Stimulated activated CD8-positive, alpha-beta memory T cell treated with anti-CD3 and anti-CD28 coated beads, Interleukin-4, amount 100 ng/mL, for 1 hour (primary cell): ENCODE measurements around the gene CTNNBL1.
"Not testable (repeated sequence)": the region's sequence is repeated elsewhere in the genome, so short reads cannot be mapped to it uniquely, and the experiment has no call there.

Source experiments
- DNase-seq, 2 donors: peaks; one replicate each; pipeline ENCODE4 v3.0.0-alpha.2; 2020; ENCODE audit warnings: low read depth in 2 of 2, low spot score in 1 of 2

CTNNBL1 gene

GRCh38 chr20:37849566-37849965 lies 155.7 kb downstream of the CTNNBL1 start:
- no peak for DNase-seq

- DNase-seq, result no peak
These were observed 156.3 kb downstream of the CTNNBL1 start for GRCh38 chr20:37850036-37850592.

- no peak for DNase-seq
These were observed 157.0 kb downstream of the CTNNBL1 start for GRCh38 chr20:37850724-37851355.

DNA sequence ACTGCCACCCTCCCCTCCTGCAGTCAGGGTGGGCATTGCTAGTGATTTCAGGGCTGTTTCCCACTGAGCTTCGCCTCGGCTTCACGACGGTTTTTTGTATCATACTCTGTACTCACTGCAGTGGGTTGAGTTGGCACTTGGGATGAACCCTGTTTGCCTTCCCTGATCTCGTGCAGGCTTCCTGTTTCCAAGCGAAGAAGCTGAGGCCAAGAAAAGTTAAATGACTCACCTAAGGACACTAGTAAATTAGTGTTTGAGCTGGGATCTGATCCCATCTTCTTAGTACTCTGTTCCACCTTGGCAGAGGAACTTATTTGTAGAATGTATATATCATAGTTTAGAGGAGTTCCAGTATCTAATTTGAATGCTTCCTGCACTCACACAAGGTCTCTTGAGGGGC lies 158.8 kb downstream of the CTNNBL1 start:
- DNase-seq, result no peak

DNA sequence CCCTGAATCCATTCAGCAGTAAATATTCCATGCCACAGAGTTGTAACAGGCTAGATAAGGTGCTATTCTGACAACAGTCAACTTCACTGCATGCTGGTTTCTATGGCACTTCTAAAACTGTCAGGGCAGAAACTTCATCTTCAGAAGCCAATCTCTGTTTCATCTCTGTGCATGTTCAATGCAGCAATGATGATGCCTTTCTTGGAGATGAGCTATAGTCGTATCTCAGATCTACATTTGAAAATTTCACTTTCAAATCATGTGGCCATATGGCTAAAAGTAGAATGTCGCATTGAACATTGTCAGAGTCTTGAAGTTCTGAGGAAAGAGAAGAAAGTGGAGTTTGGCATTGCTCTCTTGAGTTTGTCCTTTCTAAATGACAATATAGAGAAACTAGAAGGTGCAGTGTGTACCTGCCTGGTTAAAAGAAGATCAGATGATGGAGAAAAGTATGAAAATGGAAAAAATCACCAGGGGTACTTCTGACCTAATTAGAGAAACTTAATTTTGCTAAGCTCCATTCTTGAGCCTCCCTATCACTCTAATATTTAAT lies 160.1 kb downstream of the CTNNBL1 start:
- no peak for DNase-seq

GRCh38 chr20:37856034-37856433 lies 162.2 kb downstream of the CTNNBL1 start:
- DNase-seq, result not testable (repeated sequence)

GRCh38 chr20:37856932-37857660 lies 163.3 kb downstream of the CTNNBL1 start:
- no peak for DNase-seq

DNA sequence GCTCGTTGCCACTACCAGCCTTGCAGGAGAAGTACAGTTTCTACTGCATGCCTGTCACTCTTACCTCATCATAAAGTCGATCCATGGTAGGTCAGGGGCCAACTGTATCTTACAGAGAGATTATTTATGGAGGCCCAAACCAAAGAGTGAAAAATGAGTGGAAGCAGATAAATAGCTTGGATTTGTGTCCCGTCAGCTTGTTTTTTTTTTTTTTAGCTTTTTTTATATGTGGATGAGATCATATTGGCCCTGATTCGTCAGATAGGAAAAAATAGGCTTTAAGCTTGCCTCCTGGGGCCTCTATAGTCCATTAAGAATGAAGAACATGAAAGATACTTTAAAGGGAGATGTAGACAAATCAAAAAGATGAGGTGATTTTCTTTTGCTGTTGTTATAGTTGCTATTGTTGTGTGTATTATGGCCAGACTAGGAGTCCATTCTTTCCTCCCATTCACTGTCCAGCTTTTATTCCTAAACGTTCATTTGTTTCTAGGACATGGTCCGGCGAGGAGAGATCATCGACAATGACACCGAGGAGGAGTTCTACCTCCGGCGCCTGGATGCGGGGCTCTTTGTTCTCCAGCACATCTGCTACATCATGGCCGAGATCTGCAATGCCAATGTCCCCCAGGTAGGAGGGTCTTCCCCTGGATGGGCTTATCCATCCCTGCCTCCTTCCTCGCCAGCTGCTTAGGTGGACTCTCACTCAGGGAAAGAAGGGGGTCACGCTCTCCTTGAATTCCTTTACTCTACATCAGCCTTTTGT lies 165.8 kb downstream of the CTNNBL1 start:
- DNase-seq, result no peak

GRCh38 chr20:37863289-37863688 lies 169.5 kb downstream of the CTNNBL1 start:
- no peak for DNase-seq

GRCh38 chr20:37864298-37864697 lies 170.5 kb downstream of the CTNNBL1 start:
- no peak for DNase-seq

DNA sequence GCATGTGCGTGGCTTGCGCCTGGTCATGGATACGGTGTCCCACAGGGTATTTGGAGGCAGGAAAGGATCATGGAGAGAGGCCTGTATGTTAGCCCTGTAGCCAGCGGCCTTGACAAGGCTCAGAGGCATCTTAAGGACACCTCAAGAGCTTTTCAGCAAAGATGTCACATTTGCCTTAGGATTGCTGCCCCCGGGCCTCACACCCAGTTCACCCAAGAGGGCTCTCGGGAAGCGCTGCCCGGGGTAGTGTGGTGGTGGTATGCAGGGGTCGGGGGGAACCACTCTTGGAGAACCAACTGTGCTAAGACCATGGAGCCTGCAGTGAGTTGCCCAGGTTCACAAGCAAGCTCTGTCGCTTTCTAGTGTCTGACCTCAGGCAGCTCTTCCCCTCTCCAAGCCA lies 172.2 kb downstream of the CTNNBL1 start:
- no peak for DNase-seq

GRCh38 chr20:37867289-37868195 lies 173.7 kb downstream of the CTNNBL1 start:
- no peak for DNase-seq

DNA sequence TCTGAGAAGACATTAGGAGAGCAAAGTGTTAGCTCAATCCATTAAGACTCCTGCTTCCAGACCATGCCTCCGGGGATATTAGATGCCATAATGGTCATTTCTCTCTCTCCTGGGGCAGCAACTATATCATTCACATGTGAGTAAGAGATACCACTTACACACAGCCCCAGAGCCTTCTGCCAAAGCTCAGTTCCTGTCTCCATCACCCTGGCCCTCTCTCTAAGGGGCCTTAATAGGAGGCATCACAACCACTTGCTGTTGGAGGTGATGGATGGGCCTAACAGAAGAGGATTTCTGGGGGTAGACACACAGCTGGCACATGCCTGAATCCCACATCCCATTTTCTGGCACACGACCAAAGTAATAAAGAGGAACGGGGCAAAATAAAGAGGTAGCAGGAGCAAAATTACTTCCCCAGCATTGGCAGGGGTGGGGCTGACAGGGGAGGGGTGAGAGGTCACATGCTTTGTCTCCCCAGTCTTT lies 175.1 kb downstream of the CTNNBL1 start:
- DNase-seq, result no peak

- no peak for DNase-seq
These were observed 175.6 kb downstream of the CTNNBL1 start for GRCh38 chr20:37869334-37869861.

GRCh38 chr20:37870294-37870693 lies 176.5 kb downstream of the CTNNBL1 start:
- no peak for DNase-seq

DNA sequence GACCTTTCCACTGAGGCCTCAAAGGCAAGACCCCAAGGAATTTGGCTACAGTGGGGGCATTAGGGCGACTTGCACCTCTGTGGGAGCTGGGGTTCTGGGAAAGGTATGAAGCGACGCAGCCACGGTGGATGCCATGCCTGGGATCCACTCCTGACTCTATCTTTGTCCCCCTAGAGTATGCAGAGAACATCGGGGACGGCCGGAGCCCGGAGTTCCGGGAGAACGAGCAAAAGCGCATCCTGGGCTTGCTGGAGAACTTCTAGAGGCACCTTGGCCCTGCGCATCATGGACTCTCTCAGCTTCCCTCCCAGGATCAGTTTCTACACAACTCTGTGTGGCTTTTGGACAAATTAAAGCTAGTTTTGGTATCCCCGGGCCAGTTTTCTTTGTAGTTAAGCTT lies 177.9 kb downstream of the CTNNBL1 start:
- DNase-seq, result no peak

- no peak for DNase-seq
These were observed 178.3 kb downstream of the CTNNBL1 start for GRCh38 chr20:37872161-37872560.

DNA sequence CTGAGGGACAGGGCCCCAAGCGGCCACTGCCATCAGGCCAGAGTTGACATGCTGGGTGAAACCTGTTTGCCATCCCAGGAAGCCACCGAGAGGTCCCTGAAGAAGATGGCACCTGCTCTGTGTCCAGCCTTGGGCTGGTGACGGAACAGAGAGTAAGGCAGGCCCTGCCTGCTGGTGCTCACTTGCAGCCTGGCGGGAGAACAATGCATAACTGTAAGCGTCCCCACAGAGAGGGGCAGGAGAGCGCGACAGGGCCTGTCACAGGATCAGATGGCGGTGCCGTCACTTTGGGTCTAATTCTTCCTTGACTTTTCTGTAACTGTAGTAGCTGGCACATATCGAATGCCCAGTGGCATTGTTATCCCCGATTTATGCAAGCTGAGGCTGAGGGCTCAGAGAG lies 180.1 kb downstream of the CTNNBL1 start:
- no peak for DNase-seq

DNA sequence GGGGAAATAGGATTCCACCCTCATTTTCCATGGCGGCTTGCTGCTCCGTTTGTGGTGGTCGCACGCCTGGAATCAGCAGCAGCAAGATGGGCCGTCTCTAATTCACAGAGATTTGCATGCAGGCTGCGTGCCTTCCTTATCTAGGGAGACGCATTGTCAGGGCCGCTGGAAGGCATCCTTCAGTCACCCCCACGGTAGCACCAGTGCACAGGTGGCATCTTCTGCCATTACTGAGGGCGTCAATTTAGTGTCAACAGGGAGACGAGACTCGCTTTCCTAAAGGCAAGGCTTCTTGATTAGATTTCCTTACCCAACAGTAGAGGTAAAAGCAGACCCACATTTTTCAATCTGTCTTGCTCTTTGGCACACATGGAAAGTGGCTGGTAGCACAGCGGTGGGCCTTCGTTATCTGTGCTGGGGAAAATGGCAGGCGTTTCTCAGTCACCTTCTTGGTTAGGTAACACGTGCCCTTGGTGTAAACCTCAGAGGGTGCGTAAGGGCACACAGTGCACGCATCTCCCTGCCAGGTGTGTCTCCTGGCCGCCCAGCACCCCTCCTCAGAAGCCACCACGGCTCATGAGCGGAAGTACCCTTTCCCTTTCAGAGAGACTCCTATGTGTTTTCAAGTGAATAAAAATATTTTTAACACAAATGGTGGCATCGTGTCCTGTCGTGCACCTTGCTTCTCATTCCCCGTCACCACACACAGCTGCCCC lies 181.8 kb downstream of the CTNNBL1 start:
- no peak for DNase-seq
